ENCODE measurements around the gene KCTD8. TPM values are rescaled to one million over a fixed set of nuclear protein-coding genes. Genes with fewer than 3 reads are reported as not detected.
"Not testable (repeated sequence)": the region's sequence is repeated elsewhere in the genome, so short reads cannot be mapped to it uniquely, and the experiment has no call there.

The KCTD8 gene
- total RNA-seq, 1 donor from 2014 or later: 0.20 TPM

DNA sequence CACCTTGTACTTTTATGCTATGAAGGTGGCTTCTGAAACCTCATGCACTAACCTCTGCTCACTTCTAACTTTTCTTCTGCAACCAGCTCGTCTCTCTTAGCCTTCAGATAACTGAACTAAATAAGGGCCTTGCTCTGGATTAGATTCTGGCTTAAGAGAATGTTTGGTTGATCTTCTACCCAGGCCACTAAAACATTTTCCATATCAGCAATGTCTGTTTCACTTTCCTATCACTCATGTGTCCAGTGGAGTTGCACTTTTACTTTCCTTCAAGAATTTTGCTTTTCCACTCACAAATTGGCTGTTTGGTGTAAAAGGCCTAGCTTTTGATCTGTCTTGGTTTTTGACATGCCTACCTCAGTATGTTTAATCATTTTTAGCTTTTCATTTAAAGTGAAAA, 105.8 kb downstream of the KCTD8 start:
- no peak for DNase-seq (ENCODE audit: low read depth in 2 of 2)

DNA sequence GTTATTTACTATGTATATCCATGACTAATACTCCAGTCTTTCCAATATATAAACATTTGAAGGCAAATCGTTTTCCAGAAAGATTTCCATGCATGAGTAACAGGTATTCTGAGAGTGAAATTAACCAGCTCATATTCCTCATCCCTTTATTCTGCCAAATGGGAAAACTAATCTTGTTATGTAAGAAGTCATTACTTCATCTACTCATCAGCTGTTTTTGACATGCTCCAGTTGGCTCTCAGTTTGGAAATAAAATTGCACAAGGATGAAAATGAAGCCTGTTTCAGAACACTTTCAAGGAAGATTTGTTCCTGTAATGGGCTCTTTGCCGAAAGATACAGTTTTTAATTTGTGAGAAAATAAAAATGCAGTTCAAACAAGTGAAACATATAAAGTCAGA, 121.9 kb downstream of the KCTD8 start:
- no peak for DNase-seq (ENCODE audit: low read depth in 2 of 2)

DNA sequence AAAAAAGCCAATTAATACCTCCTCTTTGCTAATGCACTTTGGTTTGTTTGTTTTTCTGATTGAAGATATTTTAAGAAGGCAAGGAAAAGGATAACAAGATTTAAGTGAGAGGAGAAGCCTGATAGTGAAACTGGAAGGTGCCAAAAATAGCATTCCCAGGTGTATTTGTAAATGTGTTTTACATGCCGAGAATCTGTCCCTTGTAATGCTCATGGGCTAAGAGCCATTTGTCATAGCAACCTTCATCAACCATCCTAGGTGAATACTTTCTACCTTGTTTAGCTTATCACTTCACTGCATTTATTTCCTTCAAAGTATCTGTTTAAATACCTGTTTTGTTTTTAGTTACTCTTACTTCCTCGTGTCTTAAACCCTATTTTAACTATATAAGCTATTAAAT, 127.8 kb downstream of the KCTD8 start:
- no peak for DNase-seq (ENCODE audit: low read depth in 2 of 2)

DNA sequence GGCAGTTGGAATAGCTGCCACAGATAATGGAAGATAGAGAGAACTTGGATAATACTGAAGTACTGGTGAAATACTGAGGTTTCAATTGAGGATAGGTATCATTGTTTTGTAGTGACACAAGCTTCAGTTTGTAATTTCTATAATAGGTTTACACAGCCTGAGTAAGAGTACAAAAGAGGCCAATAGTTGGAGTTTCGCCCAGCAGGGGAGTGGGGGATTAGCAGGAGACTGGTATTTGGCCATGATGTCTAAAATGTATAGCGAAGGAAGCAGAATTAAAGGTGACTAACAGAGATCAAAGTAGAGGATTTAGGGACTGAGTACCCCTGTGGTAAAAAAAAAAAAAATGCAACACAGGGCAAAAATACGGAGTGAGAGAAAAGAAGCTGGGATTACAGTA, 129.5 kb downstream of the KCTD8 start:
- no peak for DNase-seq (ENCODE audit: low read depth in 2 of 2)

DNA sequence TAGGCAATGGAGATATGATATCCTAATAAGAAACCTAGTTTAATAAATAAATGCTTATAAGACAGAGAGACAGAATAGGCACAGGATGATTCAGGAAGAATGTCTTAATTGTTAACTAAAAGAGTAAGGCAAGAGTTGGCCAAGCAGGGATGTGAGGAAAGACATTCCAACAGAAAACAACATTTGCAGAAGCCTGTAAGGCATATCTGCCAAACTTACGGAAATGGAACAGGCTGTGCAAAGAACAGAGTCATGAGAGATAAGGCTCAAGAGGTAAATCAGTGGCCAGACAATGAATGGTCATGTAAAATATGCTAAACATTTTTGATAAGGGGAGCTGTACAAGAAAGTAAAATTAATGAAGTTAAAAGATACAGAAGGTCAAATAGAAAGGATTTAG, 134.9 kb downstream of the KCTD8 start:
- DNase-seq (ENCODE audit: low read depth in 2 of 2): no peak

DNA sequence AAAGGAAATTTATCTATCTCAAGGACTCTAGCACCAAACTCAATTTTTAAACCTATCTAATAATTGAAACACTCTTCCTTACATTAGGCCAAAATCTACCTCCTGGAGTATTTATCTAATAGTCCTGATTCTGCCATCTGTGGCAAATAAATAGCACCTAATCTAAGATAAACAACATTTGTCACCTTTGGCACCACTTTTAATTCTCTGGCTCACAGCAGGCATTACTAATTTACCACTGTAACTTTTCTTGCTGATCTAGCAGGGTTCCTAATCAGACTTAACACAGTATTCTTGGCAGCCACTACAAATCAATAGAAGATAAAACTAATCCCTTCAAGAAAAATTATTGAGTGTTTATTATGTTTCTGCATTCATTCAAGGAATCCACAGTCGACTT, 161.1 kb downstream of the KCTD8 start:
- DNase-seq (ENCODE audit: low read depth in 2 of 2): no peak

DNA sequence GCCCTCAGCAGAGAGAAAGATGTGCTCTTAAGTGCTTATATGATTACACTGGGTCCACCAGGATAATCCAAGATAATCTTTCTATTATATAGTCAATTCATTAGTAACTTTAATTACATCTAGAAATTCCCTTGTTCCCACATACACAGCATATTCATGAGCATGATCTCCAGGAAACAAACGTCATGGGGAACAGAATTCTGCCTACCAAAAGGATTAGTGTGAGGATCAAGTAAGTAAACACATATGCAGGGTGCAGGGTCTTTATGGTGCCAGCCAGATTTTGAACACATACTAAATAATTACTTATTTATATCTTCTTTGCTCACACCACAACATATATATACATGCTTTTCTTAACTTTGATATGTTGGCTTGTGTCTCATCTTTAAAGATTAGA, 169.1 kb downstream of the KCTD8 start:
- DNase-seq (ENCODE audit: low read depth in 2 of 2): no peak

DNA sequence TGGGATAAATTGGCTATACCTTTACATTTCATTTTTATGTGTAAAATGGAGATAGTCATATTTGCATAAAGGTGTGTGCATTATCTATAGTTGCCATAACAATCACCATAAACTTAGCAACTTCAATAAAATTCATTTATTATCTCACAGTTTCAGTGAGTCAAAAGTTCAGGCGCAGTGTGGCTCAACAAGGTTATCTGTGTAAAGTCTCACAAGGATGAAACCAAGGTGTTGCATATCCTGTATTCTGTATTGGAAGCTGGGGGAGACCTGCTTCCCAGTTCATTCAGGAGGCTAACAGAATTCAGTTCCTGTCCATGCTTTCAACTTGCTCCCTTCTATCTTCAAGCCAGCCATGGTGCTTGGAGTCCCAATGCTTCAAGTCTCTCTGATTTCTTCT, 169.5 kb downstream of the KCTD8 start:
- DNase-seq (ENCODE audit: low read depth in 2 of 2): no peak

DNA sequence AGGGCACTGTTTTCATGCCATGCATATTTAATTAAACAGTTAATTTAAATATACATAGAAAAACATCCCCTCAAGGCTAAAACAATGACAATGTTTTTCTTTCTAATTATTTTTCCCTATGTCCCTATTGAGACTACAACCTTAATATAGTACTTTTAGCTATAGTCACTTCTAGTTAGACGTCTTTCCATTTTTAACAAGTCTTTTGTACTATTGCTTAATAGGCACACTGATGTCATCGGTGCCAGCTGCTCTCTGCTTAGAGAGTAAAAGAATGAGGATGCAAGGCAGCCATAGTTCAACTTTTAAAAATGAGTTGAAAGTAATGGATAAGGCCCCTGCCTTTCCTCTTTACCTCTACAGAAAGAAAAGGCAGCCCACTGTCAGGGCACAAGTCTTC, 191.1 kb downstream of the KCTD8 start:
- DNase-seq (ENCODE audit: low read depth in 2 of 2): no peak

DNA sequence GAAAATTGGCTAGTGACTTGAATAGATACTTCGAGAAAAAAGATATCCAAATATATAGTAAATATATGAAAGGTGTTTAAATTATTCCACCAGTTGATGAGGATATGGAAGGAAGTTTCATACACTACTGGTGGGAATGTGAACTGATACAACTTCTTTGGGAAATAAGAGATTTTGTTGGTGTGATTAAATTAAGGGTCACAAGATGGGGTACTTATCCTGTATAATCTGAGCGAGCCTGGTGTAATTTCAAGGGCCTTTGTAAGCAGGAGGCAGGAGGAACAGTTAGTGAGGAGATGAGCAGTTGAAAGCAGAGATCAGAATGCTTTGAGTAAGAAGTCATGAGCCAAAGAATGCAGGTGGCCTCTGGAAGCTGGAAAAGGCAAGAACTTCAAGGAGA, 192.2 kb downstream of the KCTD8 start:
- no peak for DNase-seq (ENCODE audit: low read depth in 2 of 2)

DNA sequence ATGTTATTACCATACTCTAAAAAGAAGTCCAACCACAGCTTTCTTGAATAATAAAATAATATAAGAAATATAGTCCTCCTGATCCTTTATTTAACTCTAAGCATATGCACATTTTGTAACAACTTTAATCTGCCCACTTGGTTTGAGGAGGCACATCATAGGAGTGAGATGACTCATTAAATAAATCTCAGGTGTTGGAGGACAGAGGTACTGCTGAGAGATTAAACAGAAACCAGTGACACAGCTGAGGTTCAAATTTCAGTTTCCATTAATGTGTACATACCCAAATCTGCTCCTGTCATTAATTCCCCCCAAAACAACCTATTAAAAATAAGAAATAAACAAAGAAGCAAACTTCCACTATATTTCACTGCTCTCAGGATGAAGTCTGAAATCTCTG, 211.0 kb downstream of the KCTD8 start:
- no peak for DNase-seq (ENCODE audit: low read depth in 2 of 2)

DNA sequence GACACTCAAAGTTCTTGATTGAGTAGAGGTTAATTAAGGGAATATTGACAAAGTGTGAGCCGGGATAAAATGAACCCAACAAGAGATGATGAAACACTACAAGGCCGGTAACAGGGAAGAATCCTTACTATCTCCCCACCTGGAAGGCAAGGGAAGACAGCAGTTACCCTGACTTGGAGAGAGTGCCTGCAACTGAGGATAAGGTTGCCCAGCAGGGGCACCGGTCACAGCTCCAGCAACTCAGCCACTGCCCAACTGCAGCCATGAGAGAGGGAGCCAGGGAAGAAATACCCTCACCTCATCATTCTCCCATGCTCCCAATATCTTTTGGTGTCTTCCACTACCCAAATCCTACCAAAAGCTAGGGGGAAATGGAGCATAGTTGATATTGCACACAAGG, 212.7 kb downstream of the KCTD8 start:
- DNase-seq (ENCODE audit: low read depth in 2 of 2): no peak

DNA sequence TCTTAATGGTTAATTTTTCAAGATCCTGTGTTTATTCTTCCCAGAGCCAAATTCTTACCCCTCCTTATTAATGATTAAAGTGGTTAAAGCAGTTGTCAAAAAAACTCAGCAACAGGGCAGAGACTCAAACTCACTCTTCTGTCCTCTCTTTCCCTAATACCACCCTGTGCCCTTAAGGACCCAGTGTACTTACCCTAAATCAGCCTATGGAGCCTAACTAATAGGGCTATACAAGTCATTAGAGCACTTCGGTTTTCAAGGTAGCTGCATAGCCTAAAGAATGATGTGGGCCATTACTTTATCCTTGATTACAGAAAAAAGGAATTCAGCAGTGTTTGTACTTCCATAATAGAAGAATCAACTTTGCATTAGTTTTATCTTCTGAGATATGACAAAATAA, 216.3 kb downstream of the KCTD8 start:
- DNase-seq (ENCODE audit: low read depth in 2 of 2): no peak

DNA sequence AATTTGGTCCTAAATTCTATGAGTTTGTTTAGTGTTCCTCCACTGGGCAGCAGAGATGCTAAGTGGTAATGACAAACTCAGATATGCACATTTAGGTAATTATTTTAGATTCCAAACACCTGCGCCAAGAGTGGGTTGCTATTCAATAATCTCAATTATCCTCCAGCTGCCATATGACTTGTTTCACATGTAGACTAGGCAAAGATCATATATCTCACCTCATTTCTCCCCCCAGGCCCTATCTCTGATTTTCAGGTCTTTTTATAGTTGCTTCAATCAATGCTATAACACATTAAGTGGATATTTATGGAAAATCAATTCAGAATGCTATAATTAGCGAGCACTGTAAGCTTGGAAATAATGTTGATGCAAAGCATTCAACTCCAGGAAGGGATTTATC, 217.6 kb downstream of the KCTD8 start:
- DNase-seq (ENCODE audit: low read depth in 2 of 2): no peak

DNA sequence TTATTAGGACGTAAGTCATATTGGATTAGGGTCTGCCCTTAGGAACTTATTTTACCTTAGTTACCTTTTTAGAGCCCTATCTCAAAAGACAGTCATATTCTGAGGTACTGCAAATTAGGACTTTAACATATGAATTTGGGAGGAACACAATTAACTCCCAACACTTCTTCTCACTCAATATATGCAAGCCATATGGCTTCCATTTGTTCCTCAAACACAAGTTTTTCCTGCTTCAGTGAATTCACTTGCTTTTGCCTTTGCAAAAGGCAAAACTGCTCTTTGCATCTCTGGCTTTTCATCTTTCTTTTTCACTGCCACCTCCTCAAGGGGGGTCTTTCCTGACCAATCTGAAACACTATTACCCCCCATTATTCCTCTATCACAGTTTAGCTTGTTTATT, 220.3 kb downstream of the KCTD8 start:
- no peak for DNase-seq (ENCODE audit: low read depth in 2 of 2)

DNA sequence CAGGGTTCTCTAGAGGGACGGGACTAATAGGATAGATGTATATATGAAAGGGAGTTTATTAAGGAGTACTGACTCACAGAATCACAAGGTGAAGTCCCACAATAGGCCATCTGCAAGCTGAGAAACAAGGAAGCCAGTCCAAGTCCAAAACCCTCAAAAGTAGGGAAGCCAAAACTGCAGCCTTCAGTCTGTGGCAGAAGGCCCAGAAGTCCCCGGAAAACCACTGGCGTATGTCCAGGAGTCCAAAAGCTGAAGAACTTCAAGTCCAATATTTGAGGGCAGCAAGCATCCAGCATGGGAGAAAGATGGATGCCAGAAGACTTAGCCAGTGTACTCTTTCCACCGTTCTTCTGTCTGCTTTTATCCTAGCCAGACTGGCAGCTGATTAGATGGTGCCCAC, 227.2 kb downstream of the KCTD8 start:
- DNase-seq (ENCODE audit: low read depth in 2 of 2): no peak

DNA sequence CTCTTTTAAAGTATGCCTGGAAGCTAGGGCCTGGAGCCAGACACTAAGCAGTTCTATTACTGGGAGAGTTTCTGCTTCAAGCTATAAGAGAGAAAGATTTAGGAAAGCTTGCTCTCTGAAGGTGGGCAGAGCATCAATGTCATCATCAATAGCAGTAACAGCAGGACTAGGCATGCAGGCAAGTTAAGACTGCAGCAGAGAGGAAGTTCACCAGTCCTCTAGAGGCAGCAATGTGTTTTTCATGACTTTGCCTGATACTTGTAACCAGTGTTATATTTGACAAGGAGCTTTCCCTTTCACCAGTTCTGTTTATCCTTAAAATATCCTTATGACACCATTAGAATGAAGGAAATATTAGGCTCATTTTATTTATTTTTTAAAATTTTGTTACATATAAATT, 237.9 kb downstream of the KCTD8 start:
- DNase-seq (ENCODE audit: low read depth in 2 of 2): no peak

DNA sequence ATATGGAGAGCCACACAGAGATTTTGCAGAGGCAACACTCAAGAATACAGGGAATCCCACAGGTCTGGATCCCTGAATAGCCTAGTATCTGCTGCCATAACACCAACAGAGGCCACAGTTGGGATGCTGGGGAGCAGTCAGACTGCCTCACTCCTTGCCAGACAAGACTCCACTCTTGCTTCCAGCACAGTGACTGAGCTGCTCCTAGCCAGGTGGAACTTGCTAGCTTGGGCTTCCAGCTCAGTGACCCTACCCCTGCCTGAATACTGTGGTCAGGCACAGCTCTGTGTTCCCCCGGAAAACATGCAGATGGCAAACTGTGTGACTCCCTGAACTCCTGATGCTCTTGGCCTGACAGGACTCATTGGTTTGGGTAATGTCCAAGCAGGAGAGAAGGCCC, 251.8 kb downstream of the KCTD8 start:
- no peak for DNase-seq (ENCODE audit: low read depth in 2 of 2)

DNA sequence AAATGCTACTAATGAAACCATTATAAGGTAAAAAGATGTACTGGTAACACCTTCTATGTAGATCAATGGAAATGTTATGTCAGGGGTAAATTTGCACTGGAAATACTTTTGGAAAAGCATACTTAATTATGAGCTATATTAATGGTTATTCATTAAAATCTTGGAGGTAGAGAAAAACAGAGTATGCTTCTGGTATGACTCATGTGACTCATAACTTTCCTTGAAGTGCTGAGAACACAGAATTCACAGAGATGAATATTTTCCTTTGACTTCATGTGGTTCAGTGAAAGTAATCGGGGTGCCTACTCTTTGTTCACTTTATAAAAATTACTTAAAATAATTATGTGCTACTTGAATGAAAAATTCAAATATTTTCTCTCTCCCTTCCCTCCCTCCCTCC, 254.2 kb downstream of the KCTD8 start:
- DNase-seq (ENCODE audit: low read depth in 2 of 2): peak in 1 of 2 donors; percentile 18

DNA sequence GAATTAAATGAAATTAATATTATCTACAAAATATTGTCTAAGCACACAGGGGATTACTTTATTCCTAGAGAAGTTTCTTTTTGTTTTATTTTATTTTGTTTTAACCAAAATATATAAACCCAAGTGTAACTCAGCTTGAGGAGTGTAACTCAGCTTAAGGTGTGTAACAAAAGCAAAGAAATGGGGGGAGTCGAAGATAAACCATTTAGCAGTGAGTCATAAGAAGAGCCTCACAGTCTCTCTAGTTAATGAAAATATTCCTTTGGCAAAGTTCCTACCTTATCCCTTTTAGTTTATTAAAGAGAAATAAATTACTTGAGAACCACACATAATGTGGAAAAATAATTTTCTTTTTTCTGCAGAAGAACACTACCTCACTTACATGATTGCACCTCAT, 261.8 kb downstream of the KCTD8 start:
- DNase-seq (ENCODE audit: low read depth in 2 of 2): no peak

DNA sequence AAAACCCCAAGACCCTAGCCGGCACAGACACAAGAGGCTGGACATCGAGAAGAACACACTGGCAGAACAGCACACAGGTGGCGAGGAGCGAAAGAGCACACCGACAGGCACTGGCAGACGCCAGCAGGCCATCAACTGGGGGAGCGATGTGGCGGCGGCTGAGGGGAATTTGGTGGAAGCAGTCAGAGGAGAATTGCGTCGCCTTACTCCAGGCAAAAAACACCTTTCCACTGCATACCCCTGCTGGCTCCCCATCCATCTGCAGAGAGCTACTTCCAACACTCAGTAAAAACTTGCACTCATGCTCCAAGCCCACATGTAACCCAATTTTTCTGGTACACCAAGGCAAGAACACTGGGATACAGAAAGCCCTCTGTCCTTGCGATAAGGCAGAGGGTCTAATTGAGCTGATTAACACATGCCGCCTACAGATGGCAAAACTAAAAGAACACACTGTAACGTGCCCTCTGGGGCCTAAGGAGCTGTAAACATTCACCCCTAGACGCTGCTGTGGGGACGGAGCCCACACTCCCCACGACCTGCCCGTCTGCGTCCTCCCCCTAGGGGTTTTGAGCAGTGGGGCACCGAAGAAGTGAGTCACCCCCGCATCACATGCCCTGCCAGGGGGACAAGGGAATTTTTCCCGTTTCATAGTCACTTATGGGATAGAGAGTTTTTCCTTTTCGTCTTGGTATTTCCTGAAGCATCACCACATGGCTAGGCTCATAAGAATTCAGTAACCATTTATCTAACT, 262.3 kb downstream of the KCTD8 start:
- peak in 1 of 2 donors; percentile 9 for DNase-seq (ENCODE audit: low read depth in 2 of 2)

DNA sequence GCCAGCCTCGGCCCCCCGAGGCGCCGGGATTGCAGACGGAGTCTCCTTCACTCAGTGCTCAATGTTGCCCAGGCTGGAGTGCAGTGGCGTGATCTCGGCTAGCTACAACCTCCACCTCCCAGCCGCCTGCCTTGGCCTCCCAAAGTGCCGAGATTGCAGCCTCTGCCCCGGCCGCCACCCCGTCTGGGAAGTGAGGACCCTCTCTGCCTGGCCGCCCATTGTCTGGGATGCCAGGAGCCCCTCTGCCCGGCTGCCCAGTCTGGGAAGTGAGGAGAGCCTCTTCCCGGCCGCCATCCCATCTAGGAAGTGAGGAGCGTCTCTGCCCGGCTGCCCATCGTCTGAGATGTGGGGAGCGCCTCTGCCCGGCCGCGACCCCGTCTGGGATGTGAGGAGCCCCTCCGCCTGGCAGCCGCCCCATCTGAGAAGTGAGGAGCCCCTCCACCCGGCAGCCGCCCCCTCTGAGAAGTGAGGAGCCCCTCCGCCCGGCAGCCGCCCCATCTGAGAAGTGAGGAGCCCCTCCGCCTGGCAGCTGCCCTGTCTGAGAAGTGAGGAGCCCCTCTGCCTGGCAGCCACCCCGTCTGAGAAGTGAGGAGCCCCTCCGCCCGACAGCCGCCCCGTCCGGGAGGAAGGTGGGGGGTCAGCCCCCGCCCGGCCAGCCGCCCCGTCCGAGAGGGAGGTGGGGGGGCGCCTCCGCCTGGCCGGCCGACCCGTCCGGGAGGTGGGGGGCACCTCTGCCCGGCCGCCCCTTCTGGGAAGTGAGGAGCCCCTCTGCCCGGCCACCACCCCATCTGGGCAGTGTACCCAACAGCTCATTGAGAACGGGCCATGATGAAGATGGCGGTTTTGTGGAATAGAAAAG, 266.9 kb downstream of the KCTD8 start:
- DNase-seq (ENCODE audit: low read depth in 2 of 2): not testable (repeated sequence)

DNA sequence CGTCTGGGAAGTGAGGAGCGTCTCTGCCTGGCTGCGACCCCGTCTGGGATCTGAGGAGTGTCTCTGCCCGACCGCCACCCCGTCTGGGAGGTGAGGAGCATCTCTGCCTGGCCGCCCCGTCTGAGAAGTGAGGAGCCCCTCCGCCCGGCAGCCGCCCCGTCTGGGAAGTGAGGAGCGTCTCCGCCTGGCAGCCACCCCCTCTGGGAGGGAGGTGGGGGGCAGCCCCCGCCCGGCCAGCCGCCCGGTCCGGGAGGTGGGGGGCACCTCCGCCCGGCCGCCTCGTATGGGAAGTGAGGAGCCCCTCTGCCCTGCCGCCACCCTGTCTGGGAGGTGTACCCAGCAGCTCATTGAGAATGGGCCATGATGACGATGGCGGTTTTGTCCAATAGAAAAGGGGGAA, 280.8 kb downstream of the KCTD8 start:
- DNase-seq (ENCODE audit: low read depth in 2 of 2): not testable (repeated sequence)

Measured in lung microvascular endothelial cell (primary cell).